ENCODE measurements around the gene ACSS1.

- TF ChIP-seq POLR2A (IDR thresholded peaks at IDR 0.05) (no peak), CTCF (IDR thresholded peaks at IDR 0.05) (no peak)
Observed at GRCh38 chr20:25076201-25076600, 18.3 kb upstream of the ACSS1 start.

All from tibial nerve (tissue), 3 donors.